ENCODE measurements around the gene NINJ2. TPM values are rescaled to one million over a fixed set of nuclear protein-coding genes. Genes with fewer than 3 reads are reported as not detected.

Gene NINJ2
- total RNA-seq, 1 experiment from 2014 or later = not detected

GRCh38 chr12:565161-565560 lies 98.1 kb downstream of the NINJ2 start:
- no peak for DNase-seq (ENCODE audit: low read depth in 1 of 2, low spot score in 2 of 2)
- Histone ChIP-seq H3K9me3 (replicated peaks) (no peaks in the 10 kb centered on the region), H3K4me3 (no peak overlapping the region), H3K36me3 (no peaks in the 10 kb centered on the region), H3K27ac (no peak overlapping the region), H3K27me3 (replicated peaks) (peaks cover 8% of the 10 kb centered on the region; the same call in 1 of the 2 replicates), H3K4me1 (replicated peaks) (peaks cover 9% of the 10 kb centered on the region)

DNA sequence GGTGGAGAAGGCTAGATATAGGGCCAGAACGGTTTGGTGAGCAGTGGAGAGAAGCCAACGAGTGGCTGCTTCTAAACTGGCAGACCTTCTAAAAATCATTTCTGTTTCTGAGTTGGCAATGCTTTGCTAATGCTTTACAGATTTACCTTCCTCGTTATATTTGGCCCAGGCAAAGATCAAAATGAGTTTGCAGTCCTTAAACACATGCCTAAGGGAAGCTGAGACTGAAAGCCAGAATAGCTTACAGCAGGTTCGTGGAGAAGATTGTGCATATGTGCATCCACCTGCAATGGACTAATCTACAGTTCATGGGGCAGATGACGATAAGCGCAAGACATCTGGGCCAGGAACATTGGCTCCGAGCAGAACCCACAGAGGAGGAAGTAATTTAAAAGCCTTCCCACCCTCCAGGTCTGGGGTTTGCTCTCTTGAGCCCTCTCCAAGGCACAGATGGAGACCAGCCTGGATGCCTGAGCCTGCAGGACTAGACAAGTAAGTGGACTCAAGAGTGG lies 99.4 kb downstream of the NINJ2 start:
- Histone ChIP-seq H3K4me1 (replicated peaks) (no peaks in the 10 kb centered on the region), H3K36me3 (no peaks in the 10 kb centered on the region), H3K27ac (no peak overlapping the region), H3K9me3 (replicated peaks) (no peaks in the 10 kb centered on the region), H3K27me3 (replicated peaks) (peaks cover 20% of the 10 kb centered on the region), H3K4me3 (no peak overlapping the region)
- no peak for DNase-seq (ENCODE audit: low read depth in 1 of 2, low spot score in 2 of 2)

GRCh38 chr12:563250-563781 lies 99.9 kb downstream of the NINJ2 start:
- H3K4me1 ChIP-seq (replicated peaks) = no peaks in the 10 kb centered on the region
- H3K9me3 ChIP-seq (replicated peaks) = no peaks in the 10 kb centered on the region
- H3K27ac ChIP-seq = no peak overlapping the region
- no peak overlapping the region for H3K4me3 ChIP-seq
- no peak for DNase-seq (ENCODE audit: low read depth in 1 of 2, low spot score in 2 of 2)
- no peaks in the 10 kb centered on the region for H3K36me3 ChIP-seq
- peaks cover 24% of the 10 kb centered on the region for H3K27me3 ChIP-seq (replicated peaks)

- Histone ChIP-seq H3K36me3 (no peaks in the 10 kb centered on the region), H3K27me3 (replicated peaks) (peaks cover 24% of the 10 kb centered on the region), H3K9me3 (replicated peaks) (no peaks in the 10 kb centered on the region), H3K4me1 (replicated peaks) (no peaks in the 10 kb centered on the region), H3K4me3 (no peak overlapping the region), H3K27ac (no peak overlapping the region)
- DNase-seq (ENCODE audit: low read depth in 1 of 2, low spot score in 2 of 2) = no peak
These were observed 100.6 kb downstream of the NINJ2 start for GRCh38 chr12:562634-563033.

- H3K36me3 ChIP-seq = no peaks in the 10 kb centered on the region
- DNase-seq (ENCODE audit: low read depth in 1 of 2, low spot score in 2 of 2) = no peak
- peaks cover 24% of the 10 kb centered on the region for H3K27me3 ChIP-seq (replicated peaks)
- H3K27ac ChIP-seq = no peak overlapping the region
- H3K4me1 ChIP-seq (replicated peaks) = no peaks in the 10 kb centered on the region
- H3K9me3 ChIP-seq (replicated peaks) = no peaks in the 10 kb centered on the region
- no peak overlapping the region for H3K4me3 ChIP-seq
These were observed 101.2 kb downstream of the NINJ2 start for GRCh38 chr12:561908-562593.

DNA sequence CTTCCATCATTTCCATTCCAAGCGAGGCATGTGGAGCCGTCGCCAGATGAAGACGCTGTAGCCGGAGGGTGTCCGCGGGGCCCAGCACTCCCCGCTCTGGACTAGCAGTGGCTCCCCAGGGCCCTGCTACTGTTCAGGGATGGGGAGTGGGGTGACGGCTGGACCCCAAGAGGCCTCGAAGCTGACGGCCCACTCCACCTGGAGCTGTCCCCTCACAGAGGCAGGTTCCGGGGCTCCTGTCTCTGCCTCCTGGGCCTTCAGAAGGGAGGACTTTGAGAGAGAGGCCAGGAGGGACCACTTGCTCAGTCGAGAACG lies 101.9 kb downstream of the NINJ2 start:
- Histone ChIP-seq H3K4me1 (replicated peaks) (no peaks in the 10 kb centered on the region), H3K27me3 (replicated peaks) (peaks cover 24% of the 10 kb centered on the region)

DNA sequence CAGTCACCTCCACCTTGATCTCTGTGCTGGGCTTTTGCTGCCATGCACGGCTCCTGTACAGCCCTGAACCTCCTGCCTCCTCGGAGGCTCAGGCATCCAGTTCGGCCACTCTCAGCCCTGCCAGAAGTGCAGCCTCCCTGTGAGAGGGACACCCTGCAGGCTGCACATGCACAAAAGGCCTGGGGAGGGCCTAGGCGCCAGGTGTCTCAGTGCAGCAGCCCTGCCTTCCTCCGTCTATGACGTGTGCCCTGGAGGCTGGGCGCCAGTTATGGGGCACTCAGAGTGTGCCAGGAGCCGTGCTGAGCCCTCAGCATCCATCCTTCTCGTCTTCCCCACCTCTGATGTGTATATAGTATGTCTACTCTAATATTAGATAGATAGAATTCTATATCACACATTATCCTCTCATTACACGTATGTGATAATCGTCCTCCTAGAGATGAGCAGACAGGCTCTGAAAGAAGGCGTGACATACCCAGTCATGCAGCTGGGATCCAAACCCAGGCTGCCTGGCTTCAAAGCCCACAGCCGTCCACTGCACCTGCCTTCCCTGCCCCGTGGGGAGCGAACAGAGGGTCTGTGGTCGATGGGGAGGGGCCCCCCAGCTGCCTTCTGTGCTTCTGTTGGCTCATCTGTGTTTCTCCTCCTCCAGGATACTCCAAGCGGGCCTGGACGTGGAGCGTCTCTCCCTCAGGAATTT lies 102.4 kb downstream of the NINJ2 start:
- no peak overlapping the region for H3K27ac ChIP-seq
- H3K4me1 ChIP-seq (replicated peaks) = no peaks in the 10 kb centered on the region
- H3K4me3 ChIP-seq = no peak overlapping the region
- H3K36me3 ChIP-seq = no peaks in the 10 kb centered on the region
- H3K27me3 ChIP-seq (replicated peaks) = peaks cover 24% of the 10 kb centered on the region
- H3K9me3 ChIP-seq (replicated peaks) = no peaks in the 10 kb centered on the region
- no peak for DNase-seq (ENCODE audit: low read depth in 1 of 2, low spot score in 2 of 2)

More for the DNA sequence above, 101.9 kb downstream of the NINJ2 start:
- no peak overlapping the region for H3K27ac ChIP-seq
- no peaks in the 10 kb centered on the region for H3K36me3 ChIP-seq
- no peak for DNase-seq (ENCODE audit: low read depth in 1 of 2, low spot score in 2 of 2)
- no peaks in the 10 kb centered on the region for H3K9me3 ChIP-seq (replicated peaks)
- no peak overlapping the region for H3K4me3 ChIP-seq

- Histone ChIP-seq H3K4me1 (replicated peaks) (no peaks in the 10 kb centered on the region), H3K4me3 (no peak overlapping the region), H3K27ac (no peak overlapping the region), H3K27me3 (replicated peaks) (peaks cover 28% of the 10 kb centered on the region), H3K9me3 (replicated peaks) (no peaks in the 10 kb centered on the region), H3K36me3 (no peaks in the 10 kb centered on the region)
- no peak for DNase-seq (ENCODE audit: low read depth in 1 of 2, low spot score in 2 of 2)
These were observed 103.3 kb downstream of the NINJ2 start for GRCh38 chr12:559906-560455.

- H3K4me1 ChIP-seq (replicated peaks) = no peaks in the 10 kb centered on the region
- no peaks in the 10 kb centered on the region for H3K36me3 ChIP-seq
- no peak overlapping the region for H3K27ac ChIP-seq
- no peak for DNase-seq (ENCODE audit: low read depth in 1 of 2, low spot score in 2 of 2)
- H3K4me3 ChIP-seq = no peak overlapping the region
- peaks cover 30% of the 10 kb centered on the region for H3K27me3 ChIP-seq (replicated peaks)
- H3K9me3 ChIP-seq (replicated peaks) = no peaks in the 10 kb centered on the region
These were observed 103.9 kb downstream of the NINJ2 start for GRCh38 chr12:559208-559905.

GRCh38 chr12:558580-558979 lies 104.7 kb downstream of the NINJ2 start:
- no peaks in the 10 kb centered on the region for H3K9me3 ChIP-seq (replicated peaks)
- DNase-seq (ENCODE audit: low read depth in 1 of 2, low spot score in 2 of 2) = no peak
- H3K27ac ChIP-seq = no peak overlapping the region
- H3K36me3 ChIP-seq = no peaks in the 10 kb centered on the region
- H3K27me3 ChIP-seq (replicated peaks) = peaks cover 30% of the 10 kb centered on the region
- H3K4me1 ChIP-seq (replicated peaks) = no peaks in the 10 kb centered on the region
- H3K4me3 ChIP-seq = no peak overlapping the region

DNA sequence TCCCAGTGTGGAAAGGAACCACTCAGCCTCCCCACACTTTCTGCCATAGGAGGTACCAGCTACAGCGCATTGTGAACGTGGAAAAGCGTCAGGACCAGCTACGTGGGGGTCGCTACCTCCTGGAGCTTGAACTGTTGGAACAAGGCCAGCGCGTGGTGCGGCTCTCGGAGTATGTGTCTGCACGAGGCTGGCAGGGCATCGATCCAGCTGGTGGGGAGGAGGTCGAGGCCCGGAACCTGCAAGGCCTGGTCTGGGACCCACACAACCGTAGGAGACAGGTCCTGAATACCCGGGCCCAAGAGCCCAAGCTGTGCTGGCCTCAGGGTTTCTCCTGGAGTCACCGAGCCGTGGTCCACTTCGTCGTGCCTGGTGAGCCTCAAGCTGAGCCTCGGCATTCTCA lies 106.7 kb downstream of the NINJ2 start:
- DNase-seq (ENCODE audit: low read depth in 1 of 2, low spot score in 2 of 2) = no peak
- H3K27me3 ChIP-seq (replicated peaks) = peaks cover 30% of the 10 kb centered on the region
- H3K36me3 ChIP-seq = no peaks in the 10 kb centered on the region
- no peak overlapping the region for H3K27ac ChIP-seq
- no peak overlapping the region for H3K4me3 ChIP-seq
- no peaks in the 10 kb centered on the region for H3K4me1 ChIP-seq (replicated peaks)
- H3K9me3 ChIP-seq (replicated peaks) = no peaks in the 10 kb centered on the region; the same call in 1 of the 2 replicates

GRCh38 chr12:554001-554285 lies 109.3 kb downstream of the NINJ2 start:
- no peak overlapping the region for H3K4me3 ChIP-seq
- no peaks in the 10 kb centered on the region; the same call in 1 of the 2 replicates for H3K9me3 ChIP-seq (replicated peaks)
- H3K4me1 ChIP-seq (replicated peaks) = no peaks in the 10 kb centered on the region
- no peaks in the 10 kb centered on the region for H3K36me3 ChIP-seq
- peaks cover 11% of the 10 kb centered on the region; the same call in 1 of the 2 replicates for H3K27me3 ChIP-seq (replicated peaks)
- no peak overlapping the region for H3K27ac ChIP-seq
- no peak for DNase-seq (ENCODE audit: low read depth in 1 of 2, low spot score in 2 of 2)

DNA sequence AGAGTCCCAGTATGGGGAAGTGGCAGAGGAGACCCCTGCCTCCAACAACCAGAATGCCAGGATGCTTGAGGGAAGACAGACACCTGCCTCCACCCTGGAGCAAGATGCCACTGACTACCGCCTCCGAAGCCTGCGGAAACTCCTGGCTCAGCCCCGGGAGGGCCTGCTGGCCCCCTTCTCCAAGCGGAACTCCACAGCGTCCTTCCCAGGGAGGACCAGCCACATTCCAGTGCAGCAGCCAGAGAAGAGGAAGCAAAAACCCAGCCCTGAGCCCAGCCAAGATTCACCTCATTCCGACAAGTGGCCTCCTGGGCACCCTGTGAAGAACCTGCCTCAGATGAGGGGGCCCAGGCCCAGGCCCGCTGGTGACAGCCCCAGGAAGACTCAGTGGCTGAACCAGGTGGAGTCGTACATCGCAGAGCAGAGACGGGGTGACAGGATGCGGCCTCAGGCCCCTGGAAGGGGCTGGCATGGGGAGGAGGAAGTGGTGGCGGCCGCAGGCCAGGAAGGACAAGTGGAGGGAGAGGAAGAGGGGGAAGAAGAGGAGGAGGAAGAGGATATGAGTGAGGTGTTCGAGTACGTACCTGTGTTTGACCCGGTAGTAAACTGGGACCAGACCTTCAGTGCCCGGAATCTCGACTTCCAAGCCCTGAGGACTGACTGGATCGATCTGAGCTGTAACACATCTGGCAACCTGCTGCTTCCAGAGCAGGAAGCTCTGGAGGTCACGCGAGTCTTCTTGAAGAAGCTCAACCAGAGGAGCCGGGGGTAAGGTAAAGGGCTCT lies 109.8 kb downstream of the NINJ2 start:
- DNase-seq (ENCODE audit: low read depth in 1 of 2, low spot score in 2 of 2) = no peak

More for the DNA sequence above, 109.8 kb downstream of the NINJ2 start:
- H3K36me3 ChIP-seq = no peaks in the 10 kb centered on the region
- no peak overlapping the region for H3K4me3 ChIP-seq
- H3K27ac ChIP-seq = no peak overlapping the region
- no peaks in the 10 kb centered on the region; the same call in 1 of the 2 replicates for H3K9me3 ChIP-seq (replicated peaks)
- no peaks in the 10 kb centered on the region for H3K4me1 ChIP-seq (replicated peaks)
- peaks cover 7% of the 10 kb centered on the region; the same call in 1 of the 2 replicates for H3K27me3 ChIP-seq (replicated peaks)

Data from SJSA1 (cell line).